Activated naive CD4-positive, alpha-beta T cell (primary cell): ENCODE data around the gene TET2.
A peak's percentile ranks its signal among the peaks of the same experiment; 100 is the strongest.

Experiments
- DNase-seq, 4 experiments: peaks; one replicate each; lab custom pipeline; 2025; lab: John Stamatoyannopoulos, UW

TET2 gene

GRCh38 chr4:105146276-105147015, at the start of gene TET2:
Gene TET2, plus strand, starts transcription at chr4:105146876. Its CDS starts 87,067 bp downstream, at chr4:105233943.
- DNase-seq: peak; percentile 45 to 70 (median 54)

GRCh38 chr4:105102016-105102415, 44.7 kb upstream of the TET2 start:
- no peak for DNase-seq

GRCh38 chr4:105106426-105106825, 40.2 kb upstream of the TET2 start:
- DNase-seq: no peak

- DNase-seq: no peak
These were observed 39.4 kb upstream of the TET2 start for GRCh38 chr4:105107095-105107856.

GRCh38 chr4:105108971-105109370, 37.7 kb upstream of the TET2 start:
- DNase-seq: no peak

- no peak for DNase-seq
These were observed 34.4 kb upstream of the TET2 start for GRCh38 chr4:105112274-105112673.

- no peak for DNase-seq
These were observed 32.9 kb upstream of the TET2 start for GRCh38 chr4:105113800-105114199.

GRCh38 chr4:105116616-105117319, 29.9 kb upstream of the TET2 start:
- DNase-seq: no peak

GRCh38 chr4:105119356-105119755, 27.3 kb upstream of the TET2 start:
- DNase-seq: no peak

GRCh38 chr4:105120626-105121025, 26.1 kb upstream of the TET2 start:
- DNase-seq: no peak

GRCh38 chr4:105122350-105122749, 24.3 kb upstream of the TET2 start:
- no peak for DNase-seq

- DNase-seq: no peak
These were observed 20.1 kb upstream of the TET2 start for GRCh38 chr4:105126311-105127169.

- no peak for DNase-seq
These were observed 19.6 kb upstream of the TET2 start for GRCh38 chr4:105127170-105127445.

- no peak for DNase-seq
These were observed 18.5 kb upstream of the TET2 start for GRCh38 chr4:105128208-105128607.

GRCh38 chr4:105129286-105130040, 17.2 kb upstream of the TET2 start:
- no peak for DNase-seq

GRCh38 chr4:105130945-105131344, 15.7 kb upstream of the TET2 start:
- no peak for DNase-seq

- no peak for DNase-seq
These were observed 12.7 kb upstream of the TET2 start for GRCh38 chr4:105133976-105134375.

- no peak for DNase-seq
These were observed 10.9 kb upstream of the TET2 start for GRCh38 chr4:105135785-105136184.

GRCh38 chr4:105137121-105137875, 9.4 kb upstream of the TET2 start:
- DNase-seq: no peak

- no peak for DNase-seq
These were observed 7.0 kb upstream of the TET2 start for GRCh38 chr4:105139646-105140045.
